GM12801 (cell line): Measurements from ENCODE around the gene EHD3.

ENCODE experiments used
- TF ChIP-seq, protein P1 (sequence below): IDR thresholded peaks from one replicate; pipeline ENCODE4 v1.5.1; 2011; ENCODE audit warnings: control low read depth; ENCODE audit not compliant: insufficient read length; ENCODE audit errors: extremely low read depth

EHD3 gene

DNA sequence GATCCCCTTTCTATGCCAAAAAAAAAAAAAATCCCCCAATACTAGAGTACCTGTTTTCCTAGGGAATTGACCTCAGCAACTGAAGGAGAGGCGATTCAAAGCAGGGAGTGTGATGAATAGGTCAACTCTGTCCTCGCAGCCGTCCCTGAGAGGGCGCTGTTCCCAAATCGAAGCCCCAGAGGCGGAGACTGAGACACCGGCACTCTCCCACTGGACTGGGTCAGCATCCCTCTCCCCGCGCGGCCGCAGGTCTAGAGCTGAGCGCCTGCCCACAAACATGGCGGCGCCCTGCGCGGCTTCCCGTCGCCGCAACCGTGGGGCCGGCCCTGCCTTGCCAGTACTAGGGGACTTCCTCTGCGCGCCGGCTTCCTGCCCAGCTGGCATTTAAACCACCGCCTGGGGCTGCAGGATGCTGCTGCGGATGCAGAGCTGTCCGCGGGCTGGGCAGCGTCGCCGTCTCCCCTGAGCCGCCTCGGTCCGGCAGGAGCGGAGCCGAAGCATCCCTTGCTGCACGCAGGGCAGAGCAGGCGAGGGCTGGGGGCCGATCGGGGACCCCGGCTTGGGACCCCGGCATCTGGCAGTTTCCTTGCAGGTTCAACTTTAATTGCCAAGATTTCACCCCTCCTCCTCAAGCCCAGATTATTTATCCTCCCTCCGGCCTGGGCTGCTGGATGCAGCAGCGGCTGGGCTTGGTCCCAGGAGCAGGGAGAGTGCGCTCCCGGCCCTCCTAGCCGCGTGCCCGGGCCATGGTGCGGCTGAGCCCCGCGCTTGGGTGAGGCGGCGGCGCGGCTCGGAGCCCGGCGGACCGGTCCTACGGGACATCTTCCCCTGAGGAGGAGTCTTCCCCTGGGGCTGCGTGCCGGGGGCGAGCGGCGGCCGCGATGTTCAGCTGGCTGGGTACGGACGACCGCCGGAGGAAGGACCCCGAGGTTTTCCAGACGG is at the start of gene EHD3:
TSS of gene EHD3 (plus strand) at position 412 of the 942 bp plus-strand sequence. CDS start at position 882, 470 bp downstream.
- TF ChIP-seq, protein P1, sequence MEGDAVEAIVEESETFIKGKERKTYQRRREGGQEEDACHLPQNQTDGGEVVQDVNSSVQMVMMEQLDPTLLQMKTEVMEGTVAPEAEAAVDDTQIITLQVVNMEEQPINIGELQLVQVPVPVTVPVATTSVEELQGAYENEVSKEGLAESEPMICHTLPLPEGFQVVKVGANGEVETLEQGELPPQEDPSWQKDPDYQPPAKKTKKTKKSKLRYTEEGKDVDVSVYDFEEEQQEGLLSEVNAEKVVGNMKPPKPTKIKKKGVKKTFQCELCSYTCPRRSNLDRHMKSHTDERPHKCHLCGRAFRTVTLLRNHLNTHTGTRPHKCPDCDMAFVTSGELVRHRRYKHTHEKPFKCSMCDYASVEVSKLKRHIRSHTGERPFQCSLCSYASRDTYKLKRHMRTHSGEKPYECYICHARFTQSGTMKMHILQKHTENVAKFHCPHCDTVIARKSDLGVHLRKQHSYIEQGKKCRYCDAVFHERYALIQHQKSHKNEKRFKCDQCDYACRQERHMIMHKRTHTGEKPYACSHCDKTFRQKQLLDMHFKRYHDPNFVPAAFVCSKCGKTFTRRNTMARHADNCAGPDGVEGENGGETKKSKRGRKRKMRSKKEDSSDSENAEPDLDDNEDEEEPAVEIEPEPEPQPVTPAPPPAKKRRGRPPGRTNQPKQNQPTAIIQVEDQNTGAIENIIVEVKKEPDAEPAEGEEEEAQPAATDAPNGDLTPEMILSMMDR = no peak

DNA sequence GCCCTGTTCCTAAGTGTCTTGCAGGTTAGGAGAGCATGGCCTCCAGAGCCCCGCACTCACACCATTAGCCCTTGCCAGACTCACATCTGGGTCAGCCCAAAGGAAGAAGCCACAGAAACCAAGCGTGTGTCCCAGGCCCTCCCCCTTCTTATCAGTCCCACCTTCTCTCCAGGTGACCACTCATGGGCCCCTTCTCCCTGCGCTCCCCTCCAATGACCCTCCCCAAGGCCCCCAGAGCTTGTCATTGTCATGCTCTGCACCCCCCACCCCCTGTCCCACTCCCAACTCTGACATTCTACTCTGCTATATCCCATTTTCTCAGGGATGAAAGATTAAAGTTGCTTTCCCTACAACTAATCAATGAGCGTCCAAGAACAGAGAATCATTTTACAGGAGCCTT is 46.8 kb upstream of the EHD3 start:
- TF ChIP-seq, protein P1 = no peak

DNA sequence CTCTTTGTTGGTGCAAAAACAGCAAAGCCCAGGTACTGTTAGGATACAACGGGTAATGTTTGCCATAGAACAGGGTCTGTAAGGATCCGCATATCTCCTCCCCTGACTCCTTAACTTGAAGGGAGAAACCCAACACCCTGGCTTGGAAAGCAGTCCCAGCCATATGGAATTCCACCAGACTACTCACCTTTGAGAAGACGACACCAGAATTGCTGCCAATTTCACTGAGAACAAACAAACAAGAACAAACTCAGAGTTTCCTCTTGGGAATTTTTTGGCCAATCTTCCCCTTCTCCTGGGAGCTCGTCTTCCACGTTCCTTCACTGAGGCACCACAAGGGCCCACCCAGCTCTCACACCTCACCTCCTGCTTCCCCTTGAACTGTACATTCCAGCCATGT is 45.8 kb upstream of the EHD3 start:
- TF ChIP-seq, protein P1 = no peak

DNA sequence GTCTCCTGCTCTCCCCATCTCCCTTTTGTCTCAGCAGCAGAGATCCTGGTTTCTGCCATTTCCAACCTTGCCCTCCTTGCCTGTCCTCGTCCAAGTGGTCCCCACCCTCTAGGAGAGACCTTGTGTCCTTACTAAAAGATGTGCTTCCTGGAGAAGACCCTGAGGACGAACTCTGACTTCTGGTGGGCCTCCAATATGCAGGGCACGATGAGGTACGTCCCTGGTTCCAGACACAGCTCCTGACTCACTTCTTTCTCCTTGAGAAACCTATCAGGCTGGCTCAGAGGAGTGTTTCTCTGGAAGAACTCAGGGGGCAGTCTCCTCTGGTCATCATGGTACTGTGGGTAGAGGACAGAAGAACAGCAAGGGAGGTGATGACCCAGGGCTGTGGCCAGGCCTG is 44.8 kb upstream of the EHD3 start:
- TF ChIP-seq, protein P1 = no peak

DNA sequence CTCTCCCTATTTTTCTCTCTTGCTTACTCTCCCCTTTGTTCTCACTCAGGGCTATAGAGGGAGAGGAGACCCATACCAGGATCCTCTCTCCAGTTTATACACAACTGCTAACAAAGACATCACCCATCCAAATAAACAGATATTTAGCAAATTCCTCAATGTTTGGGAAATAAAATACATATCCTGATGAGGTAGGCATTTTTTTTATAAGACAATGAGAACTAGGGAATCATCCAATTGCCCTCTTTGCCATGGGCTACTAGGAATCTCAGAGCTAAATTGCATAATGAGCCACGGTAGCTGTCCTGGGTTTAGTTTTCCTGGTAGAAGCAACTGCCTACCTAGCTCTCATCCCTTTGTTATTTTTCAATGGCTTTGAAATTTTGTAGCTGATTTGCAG is 43.8 kb upstream of the EHD3 start:
- TF ChIP-seq, protein P1 = no peak

DNA sequence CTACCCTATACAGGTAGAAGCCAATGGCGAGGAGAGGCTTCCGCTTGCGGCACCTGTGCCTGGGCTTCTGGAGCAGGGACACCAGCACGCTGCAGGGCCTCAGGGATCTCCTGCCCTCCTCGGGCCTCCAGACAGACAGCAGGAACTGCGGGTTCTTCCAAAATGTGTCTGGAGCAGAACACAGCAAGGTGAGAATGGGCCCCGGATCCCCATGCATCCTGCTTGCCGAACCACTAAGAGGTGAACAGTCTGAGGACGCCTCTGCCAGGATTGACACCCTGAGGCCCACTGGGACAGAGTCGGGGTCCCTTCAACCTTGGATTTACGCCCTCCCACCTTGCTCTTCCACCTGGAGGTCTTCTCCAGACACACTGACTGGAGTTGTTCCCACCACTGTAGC is 42.0 kb upstream of the EHD3 start:
- TF ChIP-seq, protein P1 = no peak

DNA sequence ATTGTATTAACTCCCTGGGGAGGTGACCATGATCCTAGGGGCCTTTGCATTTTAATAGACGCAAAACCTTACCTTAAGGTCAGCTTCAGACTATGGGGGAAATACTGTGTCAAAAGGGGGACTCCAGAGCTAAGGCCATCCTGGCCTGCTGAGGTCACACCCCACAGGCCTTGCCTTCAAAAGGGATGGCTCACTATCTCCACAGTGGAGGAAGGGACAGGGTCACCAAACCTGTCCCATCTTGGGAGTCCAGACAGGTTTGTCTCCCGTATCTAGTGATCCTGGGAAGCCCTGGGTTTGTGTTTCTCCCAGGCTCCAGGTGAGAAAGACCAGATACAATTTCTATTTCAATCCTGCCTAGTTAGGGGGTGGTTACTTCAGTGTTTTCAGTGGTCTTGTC is 41.6 kb upstream of the EHD3 start:
- TF ChIP-seq, protein P1 = no peak
